NCI-H526 (cell line): ENCODE results near the gene ANKRD11.
"Not testable (repeated sequence)": the region's sequence is repeated elsewhere in the genome, so short reads cannot be mapped to it uniquely, and the experiment has no call there.

Experiments used
- DNase-seq, 2 experiments: peaks; one replicate each; lab custom pipeline; 2025; lab: John Stamatoyannopoulos, UW

The ANKRD11 gene

DNA sequence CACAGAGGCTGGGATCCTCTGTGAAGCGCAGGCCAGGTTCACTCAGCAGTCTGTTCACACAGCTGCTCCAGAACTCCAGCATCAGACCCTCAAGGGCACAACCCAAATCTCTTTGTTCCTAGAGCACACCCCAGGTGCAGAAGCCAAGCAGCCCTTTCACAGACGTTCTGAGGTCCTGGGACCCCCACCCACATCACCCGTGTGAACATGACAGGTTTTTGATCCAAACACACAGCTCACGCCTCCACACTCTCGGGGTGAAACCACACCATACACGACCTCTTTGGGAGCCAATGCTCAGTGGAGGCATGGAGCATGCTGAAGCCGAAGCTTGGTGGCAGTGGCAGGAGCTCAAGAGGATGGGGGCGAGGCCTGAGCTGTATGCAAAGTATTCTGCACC lies 175.5 kb downstream of the ANKRD11 start:
- no peak for DNase-seq

DNA sequence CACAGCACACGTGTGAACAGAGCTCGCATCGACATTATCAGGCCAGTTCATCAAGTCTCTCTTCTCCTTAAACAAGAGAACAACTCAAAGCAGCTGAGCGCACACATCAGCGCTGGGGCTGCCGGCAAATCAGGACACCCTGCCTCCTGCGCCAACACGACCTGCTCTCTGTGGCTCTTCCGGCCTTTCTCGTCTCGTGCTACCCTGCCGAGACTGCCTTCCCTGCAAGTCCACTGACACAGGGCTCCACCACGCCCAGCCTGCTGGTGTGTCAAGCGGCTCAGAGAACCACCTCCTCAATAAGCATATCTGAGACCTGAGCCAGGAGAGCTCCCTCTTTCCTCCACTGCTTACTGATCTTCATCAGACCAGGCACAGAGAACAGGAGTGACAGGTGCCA lies 176.0 kb downstream of the ANKRD11 start:
- no peak for DNase-seq

DNA sequence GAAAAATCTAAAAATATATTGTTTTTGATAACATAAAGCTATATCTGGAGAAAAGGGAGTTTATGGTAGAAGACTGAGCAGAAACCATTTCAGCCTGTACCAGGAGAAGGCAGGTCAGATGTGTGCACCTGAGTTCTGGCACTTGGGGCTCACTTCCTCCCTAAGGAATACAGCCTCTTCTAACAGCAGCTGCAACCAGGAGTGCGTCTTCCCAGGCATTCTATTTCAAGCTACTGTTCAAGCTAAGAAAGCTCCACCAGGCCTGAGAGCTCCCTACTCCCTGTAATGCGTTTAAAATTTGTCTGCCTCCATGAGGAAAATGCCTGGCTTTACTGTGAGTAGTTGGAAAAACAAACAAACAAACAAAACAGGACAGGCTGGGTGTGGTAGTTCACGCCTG lies 176.8 kb downstream of the ANKRD11 start:
- no peak for DNase-seq

DNA sequence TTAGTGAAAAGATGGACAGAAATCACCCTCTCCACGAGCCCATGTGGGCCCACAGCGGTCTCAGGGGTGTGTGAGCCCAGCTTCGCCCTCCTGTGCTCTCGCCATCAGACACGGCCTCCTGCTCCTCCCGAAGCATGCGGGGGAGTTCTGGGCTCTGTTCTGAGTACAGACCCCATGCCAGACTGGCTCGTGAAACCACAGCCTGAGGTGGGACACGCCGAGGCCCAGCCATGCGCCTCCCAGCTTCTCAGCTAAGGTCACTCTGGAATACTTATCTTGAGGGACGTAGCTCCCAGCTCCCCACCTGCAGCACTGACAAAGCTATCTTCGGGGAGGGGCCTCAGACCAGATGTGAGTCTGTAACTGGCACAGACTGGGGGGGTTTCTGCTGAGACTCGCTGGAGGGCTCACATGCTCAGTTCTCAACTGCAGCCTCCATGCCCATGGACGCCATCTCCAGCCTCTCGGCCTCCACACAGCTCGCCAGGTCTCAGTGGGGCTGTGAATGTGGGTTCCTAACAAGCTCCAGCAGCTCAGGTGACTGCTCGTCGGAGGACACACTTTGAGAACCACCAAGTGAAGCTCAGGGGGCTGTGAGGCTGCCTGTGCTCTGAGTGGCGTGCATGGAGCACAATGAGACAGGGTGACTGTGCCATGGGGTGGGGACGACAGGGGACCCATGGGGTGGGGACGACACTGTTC lies 177.6 kb downstream of the ANKRD11 start:
- DNase-seq = no peak

DNA sequence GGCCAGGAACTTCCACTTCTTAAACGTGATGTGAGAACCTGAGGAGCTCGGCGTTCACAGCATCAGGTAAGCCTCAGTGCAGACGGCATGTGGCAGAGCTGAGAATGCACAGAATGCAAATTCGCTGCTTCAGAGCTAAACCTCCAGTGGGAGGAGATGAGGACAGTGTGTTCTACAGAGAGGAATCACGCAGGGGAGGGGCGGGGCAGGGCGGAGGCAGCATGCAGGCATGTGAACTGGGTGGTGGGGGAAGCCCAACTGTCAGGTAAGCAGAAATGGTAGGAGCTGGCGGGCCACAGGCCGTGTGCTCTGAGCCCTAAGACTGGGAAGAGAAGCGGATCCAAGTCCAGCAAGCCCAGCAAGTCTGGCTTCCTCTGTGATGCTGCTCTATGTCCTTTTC lies 178.2 kb downstream of the ANKRD11 start:
- peak in 1 of 2 experiments; percentile 36 for DNase-seq

DNA sequence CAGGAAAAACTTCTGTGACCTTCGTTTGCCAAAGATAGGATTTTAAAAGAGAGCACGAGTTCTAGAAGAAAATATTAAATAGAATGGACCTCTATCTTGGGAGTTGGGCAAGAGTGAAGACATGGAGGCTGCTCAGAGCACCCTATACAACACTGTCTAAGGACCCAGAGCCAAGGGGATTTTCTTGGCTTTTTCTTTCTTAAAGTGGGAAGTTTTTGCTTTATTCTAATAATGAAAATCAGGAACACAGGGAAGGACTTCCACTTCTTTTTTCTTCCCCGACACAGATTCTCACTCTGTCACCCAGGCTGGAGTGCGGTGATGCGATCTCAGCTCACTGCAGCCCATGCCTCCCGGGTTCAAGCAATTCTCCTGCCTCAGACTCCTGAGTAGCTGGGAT lies 178.7 kb downstream of the ANKRD11 start:
- DNase-seq = no peak

DNA sequence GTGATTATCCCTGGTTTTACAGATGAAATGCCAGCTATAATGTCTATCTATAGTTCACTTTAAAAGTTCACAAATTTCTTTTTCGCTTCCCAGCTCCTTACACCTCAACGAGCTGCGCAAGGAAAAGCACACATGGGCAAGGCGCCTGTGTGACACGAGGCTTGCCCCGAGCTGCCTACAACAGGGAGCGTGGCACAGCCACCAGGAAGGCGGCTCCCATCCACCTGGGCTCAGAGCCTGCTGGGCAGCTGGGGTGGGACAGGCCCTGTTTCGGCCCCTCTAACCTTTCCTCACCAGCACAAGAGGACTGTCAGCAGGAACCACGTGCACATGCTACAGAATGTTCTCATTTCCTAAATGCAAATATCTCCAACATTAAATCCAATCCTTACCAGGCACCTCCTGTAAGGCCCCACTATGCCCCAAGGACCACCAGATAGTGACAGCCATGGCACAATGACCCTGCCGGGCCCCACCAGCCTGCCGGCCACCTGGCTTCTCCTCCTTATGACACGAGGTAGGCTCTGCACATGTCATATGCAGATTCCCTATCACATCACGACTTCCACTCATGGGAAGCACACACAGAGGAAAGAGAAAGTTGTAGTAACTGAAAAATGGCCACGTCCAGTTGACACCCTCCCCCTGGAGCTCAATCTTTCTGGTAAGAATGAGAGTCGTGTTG lies 180.8 kb downstream of the ANKRD11 start:
- no peak for DNase-seq

DNA sequence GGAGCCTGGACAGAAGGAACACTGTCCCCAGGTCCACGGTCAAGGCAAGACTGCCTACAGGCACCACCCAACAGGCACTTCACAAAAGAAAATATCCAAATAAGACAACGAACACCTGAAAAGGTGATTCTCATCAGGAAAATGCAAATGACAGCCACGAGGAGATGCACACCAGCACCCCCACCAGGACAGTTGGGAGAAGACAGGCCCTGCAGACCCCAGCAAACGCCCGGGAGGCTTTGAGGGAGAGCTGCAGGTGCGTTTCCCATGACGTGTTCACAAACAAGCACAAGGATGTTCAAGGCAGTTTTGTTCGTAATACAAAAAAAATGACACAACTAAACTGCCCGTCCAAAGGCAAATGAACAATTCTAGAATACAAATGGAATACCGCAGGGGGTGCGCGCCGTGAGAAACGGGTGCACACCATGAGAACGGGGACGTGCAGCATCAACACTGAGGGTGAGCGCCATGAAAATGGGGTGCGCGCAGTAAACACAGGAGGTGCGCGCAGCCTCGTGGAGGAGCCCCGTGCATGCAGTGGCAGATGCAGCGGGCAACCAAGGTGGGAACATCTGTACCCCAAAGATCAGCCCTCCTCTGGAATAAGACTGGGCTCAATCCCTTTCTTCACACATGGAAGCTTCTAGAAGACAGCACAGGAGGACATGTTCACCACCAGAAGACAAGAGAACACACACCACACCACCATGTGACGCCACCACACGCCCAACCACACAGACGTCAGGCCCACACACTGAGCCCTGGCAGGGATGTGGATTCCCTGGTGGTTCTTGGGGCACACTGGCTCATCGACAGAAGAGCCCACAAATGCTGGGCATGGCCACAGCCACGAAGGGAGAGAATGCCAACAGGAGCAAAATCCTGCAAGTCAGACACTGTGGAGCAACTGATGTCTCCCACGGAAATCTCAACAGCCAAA lies 181.7 kb downstream of the ANKRD11 start:
- DNase-seq = peak in 1 of 2 experiments; percentile 37

DNA sequence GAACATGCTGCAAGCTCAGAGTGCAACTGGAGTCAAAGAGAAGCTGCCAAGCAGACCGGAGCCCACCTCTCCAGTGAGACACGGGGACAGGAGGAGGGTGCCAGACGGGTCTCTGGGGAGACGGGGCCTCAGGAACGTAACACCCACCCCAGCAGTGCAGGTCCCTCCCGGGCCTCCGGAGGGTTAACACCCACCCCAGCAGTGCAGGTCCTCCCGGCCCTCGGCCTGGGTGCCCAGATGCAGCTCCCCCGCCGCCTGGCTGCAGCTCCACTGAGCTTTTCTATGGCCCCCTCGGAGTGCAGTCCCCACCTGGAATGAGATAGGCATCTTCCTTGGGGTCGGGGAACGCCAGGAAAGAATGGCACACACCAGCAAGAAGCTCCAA lies 182.9 kb downstream of the ANKRD11 start:
- DNase-seq = no peak

DNA sequence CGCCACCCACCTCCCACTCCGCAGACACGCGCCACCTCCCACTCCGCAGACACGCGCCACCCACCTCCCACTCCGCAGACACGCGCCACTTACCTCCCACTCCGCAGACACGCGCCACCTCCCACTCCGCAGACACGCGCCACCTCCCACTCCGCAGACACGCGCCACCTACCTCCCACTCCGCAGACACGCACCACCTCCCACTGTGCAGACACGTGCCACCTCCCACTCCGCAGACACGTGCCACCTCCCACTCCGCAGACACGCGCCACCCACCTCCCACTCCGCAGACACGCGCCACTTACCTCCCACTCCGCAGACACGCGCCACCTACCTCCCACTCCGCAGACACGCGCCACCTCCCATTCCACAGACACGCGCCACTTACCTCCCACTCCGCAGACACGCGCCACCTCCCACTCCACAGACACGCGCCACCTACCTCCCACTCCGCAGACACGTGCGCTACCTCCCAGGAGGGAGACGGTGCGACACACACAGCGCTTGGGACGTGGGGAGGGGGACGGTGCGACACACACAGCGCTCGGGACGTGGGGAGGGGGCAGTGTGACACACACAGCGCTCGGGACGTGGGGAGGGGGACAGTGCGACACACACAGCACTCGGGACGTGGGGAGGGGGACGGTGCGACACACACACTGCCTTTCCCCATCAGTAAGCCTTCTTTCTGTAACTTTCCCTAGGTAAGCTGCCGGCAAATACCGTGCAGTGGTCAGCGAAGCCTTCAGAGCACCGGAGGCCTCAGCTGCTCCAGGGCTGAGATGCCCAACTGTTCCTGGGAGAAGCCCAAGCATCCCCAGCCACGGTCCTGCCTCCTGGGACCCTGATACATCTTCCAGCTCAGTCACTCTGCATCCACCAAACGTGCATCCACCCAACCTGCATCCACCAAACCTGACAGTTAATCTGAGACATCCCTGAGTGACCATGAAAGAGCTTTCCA lies 183.6 kb downstream of the ANKRD11 start:
- not testable (repeated sequence) for DNase-seq

DNA sequence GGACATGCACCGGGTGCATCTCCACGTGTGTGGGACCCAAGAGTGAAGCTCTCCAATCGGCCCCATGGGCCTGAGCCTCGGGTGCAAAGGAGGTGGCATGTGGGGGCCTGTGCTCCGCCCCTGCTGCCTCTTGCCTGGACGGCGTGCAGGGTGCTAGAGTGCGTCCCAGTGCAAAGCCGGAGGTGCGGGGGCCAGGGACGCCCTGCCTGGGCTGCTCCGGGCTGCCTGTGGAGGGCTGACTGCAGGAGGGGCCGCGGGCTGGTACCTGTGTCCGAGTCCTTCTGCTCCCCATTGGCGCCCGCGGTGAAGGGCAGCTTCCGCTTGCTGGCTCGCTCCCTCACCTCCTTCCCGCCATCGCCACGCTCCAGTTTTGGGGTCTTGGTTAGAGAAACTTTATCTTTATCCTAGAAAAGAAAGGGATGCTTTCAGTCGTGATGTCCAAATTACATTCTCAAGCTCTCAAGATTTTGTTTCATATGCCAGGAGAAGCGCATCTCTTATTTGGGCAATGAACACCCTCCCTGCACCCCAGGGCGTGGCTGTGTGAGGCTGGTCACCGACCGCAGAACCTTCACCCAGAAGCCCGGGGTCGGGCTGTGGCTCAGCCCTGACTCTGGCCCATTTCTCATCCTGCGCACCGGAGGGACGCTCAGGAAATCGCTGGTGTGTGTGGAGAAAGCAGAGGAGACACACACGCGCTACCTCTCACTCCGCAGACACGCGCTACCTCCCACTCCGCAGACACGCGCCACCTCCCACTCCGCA lies 185.2 kb downstream of the ANKRD11 start:
- DNase-seq = no peak

DNA sequence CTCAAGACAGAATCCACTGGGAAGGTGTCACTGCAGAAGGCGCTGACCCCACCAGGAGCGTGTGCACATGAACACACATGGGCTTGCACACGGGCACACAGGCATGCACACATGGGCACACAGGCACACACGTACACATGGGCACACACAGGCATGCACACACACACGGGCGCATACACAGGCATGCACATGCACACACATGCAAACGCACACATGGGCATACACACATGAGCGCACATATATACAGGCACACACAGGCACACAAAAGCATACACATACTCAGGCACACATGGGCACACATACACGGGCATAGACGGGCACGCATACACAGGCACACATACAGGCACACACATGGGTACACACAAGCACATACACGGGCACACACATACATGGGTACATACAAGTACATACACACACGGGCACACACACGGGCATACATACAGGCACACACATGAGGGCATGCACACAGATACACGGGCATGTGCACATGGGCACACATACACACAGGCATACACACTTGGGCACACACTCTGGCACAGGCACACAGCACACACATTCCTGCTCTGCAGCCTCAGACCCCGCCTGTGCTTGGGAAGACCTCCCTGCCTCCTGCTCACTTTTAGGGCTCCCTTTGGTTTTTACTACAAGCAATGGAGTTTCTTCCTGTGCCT lies 186.0 kb downstream of the ANKRD11 start:
- no peak for DNase-seq

DNA sequence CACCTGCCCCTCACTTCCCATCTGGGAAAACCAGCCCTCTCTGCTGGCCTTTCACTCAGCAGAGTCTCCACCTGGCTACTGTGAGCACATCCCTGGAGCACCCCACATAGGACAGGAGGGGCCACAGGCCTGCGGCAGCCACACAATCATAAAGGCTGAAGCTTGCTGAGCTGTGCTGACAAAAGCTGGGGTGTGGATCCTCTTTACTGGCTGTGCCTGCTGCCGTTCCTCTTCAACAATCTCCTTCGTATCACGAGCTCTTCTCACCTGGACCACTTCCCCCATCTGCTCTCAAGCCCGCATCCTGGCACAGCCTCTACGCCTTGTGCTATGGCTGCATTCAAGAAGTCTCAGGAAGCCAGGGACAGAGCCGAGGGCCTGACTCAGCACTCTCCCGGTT lies 186.7 kb downstream of the ANKRD11 start:
- DNase-seq = no peak

DNA sequence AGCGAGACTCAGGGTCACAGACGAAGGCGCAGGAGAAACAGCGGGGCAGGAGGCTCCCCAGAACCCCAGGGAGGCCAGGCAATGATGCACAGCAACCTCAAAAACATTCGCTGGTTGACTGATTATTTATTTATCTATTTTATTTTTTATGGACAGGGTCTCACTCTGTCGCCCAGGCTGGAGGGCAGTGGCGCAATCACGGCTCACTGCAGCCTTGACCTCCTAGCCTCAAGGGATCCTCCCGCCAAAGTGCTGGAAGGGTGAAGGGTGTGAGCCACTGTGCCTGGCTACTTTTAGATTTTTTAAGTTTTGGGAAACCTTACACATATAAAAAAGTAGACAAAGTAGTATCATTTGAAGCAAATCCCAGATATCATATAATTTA lies 189.4 kb downstream of the ANKRD11 start:
- no peak for DNase-seq

DNA sequence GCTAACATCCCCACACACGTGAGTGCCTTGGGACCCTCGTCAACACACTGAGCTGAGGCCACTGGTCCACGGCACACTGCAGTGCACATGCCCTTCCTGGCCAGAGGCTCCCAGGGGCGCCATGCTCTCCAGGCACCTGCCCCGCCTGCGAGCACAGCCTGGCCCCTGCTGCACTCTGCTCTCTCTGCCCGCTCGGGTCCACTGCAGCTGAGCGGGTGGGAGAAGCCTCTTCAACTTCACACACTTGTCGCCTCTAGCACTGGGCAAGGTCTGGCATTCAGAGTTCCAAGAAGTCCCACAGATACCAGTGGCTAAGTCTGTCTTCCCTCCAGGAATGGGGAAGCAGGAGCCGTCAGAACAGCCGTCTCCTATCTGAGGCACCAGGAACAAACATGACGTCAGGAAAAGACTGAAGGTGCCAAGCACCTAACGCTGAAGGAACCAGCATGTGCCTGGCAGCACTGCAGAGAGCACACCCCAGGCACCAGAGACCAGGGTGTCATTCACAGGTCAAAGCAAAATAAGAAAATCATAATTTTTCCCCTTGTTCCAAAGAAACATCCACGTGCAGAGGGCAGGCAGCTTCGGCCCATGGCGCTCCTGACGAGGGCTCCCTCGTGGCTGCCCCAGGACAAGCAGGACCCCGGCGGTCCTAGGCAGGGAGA lies 189.9 kb downstream of the ANKRD11 start:
- DNase-seq = no peak

DNA sequence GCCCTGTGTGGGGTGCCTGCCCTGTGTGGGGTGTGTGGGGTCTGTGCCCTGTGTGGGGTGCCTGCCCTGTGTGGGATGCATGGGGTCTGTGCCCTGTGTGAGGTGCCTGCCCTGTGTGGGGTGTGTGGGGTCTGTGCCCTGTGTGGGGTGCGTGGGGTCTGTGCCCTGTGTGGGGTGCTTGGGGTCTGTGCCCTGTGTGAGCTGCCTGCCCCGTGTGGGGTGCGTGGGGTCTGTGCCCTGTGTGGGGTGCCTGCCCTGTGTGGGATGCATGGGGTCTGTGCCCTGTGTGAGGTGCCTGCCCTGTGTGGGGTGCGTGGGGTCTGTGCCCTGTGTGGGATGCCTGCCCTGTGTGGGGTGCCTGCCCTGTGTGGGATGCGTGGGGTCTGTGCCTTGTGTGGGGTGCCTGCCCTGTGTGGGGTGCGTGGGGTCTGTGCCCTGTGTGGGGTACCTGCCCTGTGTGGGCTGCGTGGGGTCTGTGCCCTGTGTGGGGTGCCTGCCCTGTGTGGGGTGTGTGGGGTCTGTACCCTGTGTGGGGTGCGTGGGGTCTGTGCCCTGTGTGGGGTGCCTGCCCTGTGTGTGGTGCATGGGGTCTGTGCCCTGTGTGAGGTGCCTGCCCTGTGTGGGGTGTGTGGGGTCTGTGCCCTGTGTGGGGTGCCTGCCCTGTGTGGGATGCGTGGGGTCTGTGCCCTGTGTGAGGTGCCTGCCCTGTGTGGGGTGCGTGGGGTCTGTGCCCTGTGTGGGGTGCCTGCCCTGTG lies 190.8 kb downstream of the ANKRD11 start:
- not testable (repeated sequence) for DNase-seq

DNA sequence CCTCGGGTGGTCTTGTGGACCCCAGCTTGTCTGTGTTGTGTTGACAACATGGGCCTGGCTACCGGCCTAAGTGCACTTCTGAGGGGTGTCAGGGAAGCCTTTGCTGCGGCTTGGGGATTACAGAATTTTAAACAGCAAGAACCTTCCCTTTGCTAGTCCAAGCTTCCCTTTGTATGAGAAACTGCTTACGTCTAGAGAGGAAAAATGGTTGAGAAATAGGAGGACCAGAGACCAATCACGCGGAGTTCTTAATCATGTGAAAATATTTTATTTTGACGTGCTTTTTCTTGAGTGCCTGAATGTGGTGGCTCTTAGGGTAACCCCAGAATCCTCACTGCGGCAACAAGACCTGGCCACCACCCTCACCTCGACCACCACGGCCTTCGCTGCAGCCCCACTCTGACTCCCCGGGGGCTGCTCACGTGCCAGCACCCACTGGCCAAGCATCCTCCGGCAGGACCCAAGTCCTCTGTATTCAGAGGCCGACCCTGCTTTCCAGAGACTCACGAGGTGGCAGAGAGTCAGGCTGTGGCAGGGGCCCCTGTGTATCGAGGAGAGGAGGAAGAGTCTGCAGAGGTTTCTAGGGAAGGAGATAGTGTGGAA lies 191.6 kb downstream of the ANKRD11 start:
- DNase-seq = no peak

DNA sequence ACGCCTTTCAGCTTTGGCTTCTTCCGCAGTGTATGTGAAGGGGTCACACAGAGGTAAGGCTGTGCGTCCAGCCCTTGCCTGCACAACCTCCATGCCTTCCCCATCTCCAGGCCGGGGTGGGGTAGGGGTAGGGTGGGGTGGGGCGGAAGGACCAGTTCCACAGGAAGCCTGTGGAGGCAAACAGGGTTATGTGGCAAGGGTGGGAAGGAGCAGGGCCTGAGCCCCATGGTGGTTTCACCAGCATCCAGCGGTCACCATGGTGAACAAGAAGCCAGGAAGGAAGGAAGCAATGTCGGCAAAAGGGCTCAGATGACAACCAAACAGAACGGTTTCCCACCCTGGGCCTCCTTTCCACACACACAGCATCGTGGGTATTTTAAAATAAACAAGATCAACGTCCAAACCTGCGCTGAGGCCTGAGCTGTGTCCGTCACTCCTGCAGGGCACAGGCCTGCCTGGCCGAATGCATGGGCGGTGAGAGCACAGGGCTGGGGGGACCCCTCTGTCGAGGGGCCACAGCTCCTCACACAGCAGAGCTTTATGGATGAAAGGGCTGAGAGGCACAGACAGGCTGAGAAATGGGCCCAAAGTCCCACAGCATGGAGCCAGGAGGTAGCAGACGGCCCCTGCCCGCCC lies 192.3 kb downstream of the ANKRD11 start:
- no peak for DNase-seq
